Right kidney (tissue), 9 donors: Measurements from ENCODE around the gene APCDD1L.

Experiments used
- DNase-seq: peaks from one replicate; pipeline ENCODE4 v3.0.0-alpha.2; 2016
- long read RNA-seq, 8 donors: transcript quantifications; one replicate each; lab custom pipeline, GENCODE V29; 2026

Gene APCDD1L
- long read RNA-seq, donor 1, partial matches to known transcripts = 0 of 1 reads
- long read RNA-seq, donor 1, other reads (novel, unspliced or antisense) = 0 of 1 reads
- long read RNA-seq, donor 2 = 0 reads
- long read RNA-seq, donor 3, partial matches to known transcripts = 0 of 4 reads
- long read RNA-seq, donor 3, other reads (novel, unspliced or antisense) = 0 of 4 reads
- long read RNA-seq, donor 4, transcript APCDD1L-201 (4 exons, 3,426 nt) = major isoform, 7 of 7 reads
- long read RNA-seq, donor 4, partial matches to known transcripts = 0 of 7 reads
- long read RNA-seq, donor 4, other reads (novel, unspliced or antisense) = 0 of 7 reads
- long read RNA-seq, donor 5, partial matches to known transcripts = 0 of 4 reads
- long read RNA-seq, donor 5, other reads (novel, unspliced or antisense) = 0 of 4 reads
- long read RNA-seq, donor 6, partial matches to known transcripts = 0 of 4 reads
- long read RNA-seq, donor 6, other reads (novel, unspliced or antisense) = 0 of 4 reads
- long read RNA-seq, donor 7, transcript APCDD1L-201 (4 exons, 3,426 nt) = major isoform, 9 of 33 reads
- long read RNA-seq, donor 7, partial matches to known transcripts = 24 of 33 reads
- long read RNA-seq, donor 7, other reads (novel, unspliced or antisense) = 0 of 33 reads
- long read RNA-seq, donor 8, transcript APCDD1L-201 (4 exons, 3,426 nt) = major isoform, 6 of 6 reads
- long read RNA-seq, donor 8, partial matches to known transcripts = 0 of 6 reads
- long read RNA-seq, donor 8, other reads (novel, unspliced or antisense) = 0 of 6 reads

DNA sequence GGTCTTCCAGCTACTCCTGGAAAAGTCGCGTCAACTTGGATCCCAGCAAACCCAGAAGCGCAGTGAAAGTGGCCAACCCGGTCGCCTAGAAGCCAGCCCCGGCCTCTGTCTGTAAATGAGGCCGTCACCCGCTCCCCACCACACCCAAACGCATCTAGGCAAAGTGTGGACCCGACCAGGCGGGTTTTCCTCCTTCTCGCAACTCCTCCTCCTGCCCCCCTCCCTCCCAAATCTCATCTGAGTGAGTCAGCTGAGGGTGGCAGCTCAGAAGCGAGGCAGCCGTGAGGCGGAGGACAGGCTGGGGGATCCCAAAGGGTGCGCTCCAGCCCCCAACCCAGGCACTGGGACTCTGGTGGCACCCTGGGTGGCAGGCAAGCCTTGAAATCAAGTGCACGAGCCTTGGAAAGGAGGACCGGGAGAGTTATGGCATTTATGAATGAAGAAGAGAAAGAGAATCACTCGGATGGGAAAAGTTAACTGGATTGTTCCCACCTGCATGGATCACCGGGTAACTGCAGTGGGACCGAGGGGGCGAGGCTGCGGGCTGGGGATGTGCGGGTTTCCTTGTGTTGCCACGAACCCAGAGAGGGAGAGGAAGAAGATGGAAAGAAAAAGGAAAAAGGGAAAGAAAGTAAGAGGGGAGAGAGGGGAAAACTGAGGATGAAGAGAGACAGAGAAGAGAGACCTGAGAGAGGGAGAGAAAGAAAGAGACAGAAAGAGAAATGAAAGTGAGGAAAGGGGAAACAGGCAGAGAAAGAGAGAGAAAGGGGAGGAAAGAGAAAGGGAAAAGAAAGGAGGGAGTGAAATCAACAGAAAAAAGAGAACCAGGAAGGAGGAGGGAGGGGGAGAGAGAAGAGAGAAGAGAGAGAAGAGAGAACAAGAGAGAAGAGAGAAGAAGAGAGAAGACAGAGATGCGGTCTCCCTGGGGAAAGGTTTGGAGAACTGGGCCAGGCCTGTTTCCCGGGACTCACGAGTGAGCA lies at the start of gene APCDD1L:
TSS of gene APCDD1L (minus strand) at position 167 of the 980 bp plus-strand sequence. CDS start 692 bp downstream, outside the sequence.
- DNase-seq = peak; percentile 48

DNA sequence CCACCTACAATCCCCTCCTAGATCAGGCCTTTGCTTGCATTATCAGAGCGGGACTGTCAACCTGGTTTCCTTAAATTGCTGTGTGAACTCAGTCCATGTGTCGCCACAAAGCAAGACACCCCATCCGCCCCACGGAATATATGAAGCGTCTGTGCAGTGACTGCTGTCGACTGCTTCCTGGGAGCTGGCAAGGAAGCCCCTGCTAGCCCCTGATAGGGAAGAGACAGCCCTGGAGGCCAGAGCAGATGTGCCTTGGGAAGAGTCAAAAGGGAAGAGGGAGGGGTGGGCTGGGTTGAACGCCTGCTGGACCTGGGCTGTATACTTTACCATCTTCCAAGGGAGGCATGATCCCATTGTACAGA lies 44.1 kb upstream of the APCDD1L start:
- DNase-seq = no peak

DNA sequence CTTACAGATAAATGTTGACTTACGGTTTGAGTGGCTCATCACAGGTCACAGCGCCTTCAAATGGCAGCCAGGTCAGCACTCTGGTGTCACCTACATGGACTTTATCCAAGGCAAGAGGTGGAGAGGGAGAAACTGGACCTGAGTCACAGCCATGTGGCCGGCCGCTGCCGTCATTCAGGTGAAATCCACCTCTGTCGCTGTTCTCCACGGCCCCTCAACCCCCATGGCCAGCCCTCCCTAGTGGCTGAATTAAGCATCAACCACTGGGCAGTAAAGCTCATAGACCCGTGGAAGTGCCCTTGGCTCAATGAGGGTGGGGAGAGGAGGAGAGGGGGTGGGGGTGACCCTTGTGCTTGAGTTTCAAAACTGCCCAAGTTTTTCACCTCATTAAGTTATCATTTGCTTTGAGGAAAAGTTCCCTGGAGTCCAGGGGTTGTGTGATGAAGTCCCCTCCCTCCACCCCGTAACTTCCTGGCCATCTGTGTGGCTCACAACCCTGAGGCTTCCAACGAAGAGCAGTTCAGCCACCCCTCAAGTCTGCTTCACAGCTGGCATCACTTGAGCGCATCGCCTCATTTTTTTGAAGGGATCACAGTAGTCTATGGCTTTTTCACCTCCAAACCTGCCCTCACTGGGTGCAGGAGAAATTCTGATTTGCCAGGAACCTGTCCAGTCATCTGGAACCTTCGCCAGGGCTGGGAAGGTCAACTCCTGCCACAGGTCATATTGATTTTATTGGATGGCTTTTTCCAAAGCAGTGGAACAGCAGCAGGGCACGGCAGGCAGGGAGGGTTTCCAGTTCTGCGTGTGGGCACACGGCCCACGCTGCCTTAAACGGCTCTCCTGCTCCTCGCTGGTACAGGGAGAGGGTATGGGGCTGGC lies 43.5 kb upstream of the APCDD1L start:
- no peak for DNase-seq

DNA sequence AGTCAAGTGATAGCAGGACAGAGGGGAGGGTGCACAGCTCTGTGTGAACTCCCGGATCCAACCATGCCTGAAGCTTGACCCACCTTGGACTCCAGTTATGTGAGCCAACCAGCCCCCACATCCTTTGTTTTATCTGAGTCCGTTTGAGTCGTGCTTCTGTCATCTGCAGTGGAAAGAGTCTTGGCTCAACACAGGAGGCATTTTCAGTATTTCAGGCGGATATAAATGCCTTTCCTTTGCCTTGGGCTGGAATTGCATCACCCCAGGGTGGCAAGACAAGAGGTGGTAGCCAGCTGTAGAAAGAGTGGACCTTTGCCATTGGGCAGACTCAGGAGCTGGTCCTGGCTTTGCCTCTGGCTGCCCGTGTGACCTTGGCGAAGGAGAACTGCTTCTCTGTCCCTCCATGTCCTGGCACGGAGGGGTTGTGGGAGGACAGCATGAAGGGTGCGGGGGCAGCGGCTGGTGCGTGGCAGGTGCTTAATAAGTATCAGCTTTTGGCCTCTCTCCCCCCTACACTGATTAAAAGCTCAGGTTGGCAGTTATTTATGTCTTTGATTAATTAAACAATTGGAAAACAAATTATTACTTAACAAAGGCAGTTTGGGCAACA lies 42.6 kb upstream of the APCDD1L start:
- no peak for DNase-seq

DNA sequence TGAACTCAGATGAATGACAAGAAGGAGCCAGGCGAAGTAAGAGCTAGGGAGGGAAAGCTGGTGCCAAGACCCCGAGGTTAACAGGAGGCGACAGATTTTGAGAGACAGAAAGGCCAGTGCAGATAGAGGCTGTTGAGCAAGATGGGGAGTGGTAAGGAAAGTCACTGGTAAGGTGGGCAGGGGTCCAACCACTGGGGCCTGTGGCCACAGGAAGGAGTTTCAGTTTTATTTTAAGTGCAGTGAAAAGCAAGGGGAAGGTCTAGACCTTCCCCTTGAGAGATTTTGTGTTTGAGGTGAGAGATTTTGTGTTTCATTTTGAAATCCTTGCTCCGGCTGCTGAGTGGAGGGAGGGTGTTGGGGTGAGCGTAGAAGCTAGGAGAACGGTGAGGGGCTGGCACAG lies 41.8 kb upstream of the APCDD1L start:
- DNase-seq = no peak

DNA sequence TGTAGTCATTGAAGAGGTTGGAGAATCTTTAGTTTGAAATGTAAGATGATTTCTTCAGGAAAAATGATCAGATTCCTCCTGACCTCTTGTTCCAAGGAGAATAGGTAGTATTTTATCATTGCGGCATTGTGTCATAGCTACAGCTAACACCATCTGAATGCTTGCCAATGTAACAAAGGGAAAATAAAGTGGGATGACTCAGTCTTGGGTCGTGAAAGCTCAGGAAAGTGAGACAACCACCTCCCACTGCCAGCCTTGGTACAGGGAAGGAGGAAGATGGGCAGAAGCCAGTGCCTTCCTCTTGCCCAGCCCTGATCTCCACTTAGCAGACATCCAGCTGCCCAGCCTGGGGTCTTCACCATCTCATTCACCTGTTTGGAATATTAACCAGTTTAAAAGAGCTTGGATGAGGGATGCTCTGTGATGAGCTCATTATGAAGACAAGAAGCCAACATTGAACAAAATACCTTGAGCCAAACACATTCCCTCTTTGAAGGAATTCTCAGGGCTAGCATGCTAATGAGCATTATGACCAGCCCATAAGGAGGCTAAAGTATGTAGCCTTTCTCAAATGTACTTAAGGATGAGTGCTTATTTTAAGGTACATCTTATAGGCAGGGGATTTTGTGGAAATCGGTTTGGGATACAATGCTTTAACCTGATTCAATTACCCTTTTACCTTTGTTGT lies 40.0 kb upstream of the APCDD1L start:
- no peak for DNase-seq

DNA sequence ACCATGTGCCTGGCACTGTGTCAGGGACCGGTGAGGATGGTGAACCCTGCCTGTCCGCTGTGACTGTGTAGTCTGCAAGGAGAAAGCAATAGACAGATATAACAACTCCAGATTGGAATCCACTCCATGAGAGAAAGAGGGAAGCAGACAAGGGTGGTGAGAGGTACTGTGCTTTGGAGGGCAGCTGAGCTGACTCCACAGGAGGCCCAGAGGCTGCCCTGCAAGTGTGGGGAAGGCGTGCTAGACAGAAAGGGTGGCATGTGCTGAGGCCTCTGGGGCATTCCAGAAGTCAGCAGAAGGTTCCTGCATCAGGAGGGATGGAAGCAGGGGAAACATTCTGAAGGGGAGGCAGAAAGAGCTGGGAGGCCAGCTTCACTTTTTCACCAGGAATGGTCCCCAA lies 39.3 kb upstream of the APCDD1L start:
- no peak for DNase-seq

DNA sequence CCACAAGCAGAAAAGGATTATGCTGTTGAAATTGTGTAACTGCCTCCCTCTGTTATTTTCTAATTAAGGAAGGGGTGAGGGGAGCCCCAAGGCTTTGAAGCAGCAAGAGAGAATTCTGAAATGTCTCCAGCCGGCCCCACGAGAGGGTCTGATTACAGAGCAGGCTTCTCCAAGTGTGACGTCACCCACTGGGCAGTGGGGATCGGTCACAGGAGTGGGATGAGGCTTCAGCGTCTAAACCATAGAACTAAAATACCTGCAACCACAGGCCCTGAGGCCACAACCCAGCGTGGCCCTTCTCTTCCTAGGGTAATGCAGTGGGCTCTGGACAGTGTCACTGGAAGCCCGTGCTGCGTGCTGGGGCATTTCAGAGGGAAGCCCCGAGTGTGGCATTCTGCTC lies 38.6 kb upstream of the APCDD1L start:
- DNase-seq = no peak

DNA sequence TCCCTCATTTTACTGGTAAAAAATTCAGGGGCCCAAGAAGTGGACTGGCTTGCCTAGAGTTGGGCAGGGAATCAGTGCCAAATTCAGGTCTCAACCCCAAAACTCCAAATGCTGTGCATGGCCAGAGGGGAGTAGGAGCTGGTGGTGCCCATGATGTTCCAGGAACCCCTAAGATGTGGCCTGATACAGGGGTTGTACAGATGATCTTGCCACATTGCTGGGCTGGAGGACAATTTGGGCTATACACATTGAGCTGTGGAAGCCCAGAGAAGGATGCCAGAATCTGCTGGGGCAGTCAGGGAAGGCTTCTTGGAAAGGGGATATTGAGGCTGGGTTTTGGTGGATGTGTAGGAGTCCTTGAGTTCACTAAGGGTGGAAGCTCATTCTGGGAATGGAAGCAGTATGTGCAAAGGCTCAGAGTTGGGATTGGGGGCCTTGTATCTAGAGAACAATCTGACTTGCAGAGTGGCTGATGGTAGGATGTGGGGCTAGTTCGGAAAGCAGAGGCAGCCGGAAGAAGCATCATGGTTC lies 38.0 kb upstream of the APCDD1L start:
- no peak for DNase-seq

DNA sequence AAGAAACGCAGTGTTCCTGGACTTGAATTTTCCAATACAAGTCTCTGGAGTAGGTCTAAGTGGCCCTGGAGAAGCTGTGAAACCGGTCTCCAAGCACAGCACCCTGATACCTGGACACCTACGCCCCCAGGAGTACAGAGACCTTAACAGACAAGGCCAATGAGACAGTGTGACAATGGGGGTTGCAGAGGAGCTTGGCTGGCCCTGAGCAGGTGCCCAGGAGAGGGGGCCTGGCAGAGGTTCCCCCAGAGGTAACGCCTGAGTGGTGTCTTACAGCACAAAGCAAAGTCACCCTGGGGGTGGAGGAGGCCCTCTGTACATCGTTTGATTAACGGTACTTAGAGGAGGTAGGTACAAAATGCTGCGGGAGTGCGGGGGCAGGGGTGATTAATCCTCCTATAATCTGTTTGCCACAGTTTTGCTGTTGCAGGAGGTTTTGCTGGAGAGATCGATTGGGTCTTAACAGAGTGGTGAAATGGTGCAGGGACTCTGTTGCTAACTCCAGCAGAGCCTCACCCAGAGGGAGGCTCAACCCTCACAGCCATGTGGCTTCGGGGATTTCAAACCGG lies 37.3 kb upstream of the APCDD1L start:
- DNase-seq = no peak

DNA sequence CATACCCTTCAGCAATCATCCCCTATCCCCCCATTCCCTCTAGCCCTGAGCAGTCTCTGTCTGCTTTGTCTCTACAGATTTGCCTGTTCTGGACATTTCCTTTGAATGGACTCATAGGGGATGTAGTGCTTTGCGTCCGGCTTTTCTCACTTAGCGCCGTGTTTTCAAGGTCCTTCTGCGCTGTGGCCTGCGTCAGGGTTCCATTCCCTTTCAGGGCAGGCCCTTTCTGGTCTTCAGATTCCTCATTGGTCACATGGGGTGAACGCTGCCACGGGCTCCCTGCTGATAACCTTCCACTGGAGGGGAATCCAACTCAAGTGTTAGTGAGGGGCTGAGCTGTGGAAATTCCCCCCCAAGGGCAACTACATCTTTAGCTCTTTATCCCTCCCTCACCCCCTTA lies 36.4 kb upstream of the APCDD1L start:
- no peak for DNase-seq

DNA sequence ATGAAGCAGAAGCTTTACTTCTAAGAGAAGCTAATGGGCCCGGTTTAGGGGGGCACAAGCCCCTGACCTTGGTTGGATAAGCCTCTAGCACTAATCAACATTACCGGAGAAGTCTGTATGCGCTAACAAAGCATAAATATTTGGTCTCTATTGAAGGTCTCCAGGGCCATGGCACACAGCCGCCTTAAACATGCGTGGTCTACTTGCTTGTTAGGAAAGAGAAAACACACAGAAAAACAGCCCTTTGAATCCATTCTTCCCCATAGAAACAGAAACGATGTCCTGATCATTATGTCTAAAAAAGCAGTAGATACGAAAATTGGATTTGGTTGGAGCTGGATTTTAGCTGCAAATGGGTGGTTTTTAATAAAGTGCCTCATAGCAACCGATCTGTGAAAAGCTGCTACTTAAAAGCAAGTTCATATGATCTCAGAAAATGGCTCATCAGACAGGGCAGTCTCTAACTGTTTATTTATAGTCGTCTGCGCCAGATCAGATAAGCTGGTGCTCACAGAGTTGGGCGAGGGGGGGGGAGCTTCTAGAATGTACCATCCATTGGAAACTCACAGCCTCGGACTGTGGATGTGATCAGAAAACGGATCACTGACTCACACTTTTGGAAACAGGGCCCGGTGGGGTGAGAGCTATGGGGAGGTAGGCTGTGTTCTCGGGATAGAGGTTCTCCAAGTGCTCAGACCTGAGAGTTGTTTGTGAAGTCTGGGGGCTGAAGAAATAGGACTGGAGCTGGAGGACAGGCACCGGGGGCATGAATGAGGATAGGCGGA lies 35.3 kb upstream of the APCDD1L start:
- no peak for DNase-seq

DNA sequence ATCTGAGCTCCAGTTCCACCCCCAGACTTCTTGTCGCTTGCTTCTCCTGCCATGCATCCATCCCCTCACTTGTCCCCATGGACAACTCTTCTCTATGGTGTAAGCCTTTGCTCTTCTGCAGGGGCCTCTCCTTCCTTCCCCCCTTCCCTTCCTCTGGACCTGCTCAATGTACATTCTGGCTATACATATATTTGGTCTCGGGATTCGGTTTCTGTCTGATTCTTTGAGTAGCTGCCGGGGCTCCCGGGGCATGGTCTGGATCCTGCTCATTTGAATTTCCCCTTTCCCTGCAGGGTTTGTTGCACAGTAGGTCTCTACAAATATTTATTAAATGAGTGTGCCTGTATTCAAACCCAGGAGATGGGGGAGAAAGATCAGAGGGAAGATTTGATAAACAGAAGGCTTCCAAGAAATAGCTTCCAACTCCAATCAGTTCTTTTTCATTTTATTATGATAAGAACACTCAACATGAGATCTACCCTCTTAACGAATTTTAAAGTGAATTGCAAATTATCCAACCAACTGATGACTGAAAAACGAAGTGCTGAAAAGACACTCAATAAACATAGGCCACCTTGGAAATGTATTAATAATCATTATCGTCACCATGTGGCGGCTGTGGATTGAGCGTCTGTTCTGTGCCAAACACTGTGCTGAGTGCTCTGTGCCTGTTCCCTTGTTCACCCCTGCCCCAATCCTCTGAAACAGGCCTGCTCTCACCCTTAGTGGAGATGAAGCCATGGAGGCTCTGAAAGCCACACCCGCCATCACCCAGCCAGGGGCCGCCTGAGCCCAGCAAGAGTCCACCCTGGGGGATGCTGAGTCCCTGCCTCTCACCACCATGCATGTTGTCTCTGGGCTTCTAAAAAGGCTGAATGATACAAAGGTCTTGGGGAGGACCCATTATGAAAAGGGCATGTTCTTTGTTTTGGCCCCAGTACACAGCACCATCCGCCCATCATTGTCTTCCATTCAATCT lies 34.3 kb upstream of the APCDD1L start:
- DNase-seq = no peak

DNA sequence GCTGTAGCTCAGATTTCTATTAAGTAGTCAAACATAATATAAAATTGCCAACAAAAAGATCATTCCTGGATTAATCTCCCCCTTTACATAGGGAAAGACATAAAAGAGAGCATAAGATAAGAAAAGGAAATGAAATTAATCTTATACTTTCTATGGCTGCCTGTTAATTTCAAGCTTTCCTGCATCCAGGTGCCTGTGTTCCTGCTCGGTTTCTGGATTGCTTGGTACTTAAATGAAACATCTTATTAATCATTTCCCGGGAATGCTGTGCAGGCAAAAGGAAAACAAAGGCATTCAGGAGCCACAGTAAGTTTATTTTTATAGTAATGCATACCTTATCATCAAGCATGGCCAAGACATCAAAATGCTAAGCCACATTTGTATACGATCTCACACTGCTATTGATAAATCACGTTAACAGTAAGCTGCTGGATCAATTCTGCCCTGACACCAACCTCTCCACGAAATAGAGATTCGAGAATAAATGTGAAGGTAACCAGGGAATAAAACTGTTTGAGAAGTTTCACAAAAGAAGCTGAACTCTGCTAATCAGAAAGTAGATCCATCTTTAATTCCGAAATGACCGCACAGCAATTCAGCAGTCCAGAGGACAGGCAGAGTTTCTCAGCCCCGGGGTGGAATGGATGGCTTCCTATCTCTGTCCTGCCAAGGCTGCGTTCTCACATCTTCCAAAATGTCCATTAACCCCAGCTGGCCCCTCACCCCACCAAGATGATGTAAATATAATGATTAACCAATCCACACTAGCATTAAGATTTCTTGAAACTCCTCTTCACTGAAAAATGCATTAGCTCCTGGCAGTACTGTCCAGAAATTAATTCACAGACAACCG lies 32.6 kb upstream of the APCDD1L start:
- DNase-seq = no peak

DNA sequence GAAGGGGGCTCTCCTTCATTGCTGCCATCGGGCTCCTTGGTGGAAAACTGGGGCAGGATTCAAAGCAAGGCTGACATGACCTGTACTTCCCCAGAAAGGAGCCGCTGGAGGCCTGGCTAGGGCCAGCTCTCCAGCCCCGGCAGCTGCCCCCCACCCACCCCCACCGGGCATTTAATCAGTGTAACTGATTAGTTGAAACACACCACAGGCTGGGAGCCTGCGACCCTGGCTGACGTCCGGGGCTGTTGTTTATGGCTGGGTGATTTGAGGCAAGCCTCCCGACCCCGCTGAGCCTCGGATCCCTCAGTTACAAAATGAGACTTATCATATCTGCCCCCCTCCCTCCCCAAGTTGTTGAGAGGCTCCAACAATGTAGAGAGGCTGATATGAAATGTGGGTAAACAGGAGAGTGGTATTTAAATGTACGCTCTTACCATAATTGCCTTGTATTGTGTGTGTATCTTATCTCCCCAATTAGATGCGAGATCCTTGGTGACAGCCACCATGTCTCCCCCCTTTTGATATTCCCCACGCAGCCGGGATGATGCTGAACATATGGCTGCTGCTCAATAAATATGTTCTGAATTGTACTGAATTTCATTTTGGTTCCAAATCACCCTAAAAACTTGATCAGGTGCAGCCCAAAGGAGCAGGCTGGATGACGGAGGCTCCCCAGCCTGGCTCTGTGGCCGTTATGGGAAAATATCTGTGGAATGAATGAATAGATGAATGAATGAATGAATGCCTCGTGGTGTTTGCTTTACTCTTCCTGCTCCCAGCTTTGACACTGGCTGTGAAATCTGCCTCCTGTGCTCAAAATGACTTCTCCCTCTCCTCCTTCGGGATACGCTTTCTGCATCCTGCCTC lies 31.8 kb upstream of the APCDD1L start:
- peak; percentile 51 for DNase-seq

DNA sequence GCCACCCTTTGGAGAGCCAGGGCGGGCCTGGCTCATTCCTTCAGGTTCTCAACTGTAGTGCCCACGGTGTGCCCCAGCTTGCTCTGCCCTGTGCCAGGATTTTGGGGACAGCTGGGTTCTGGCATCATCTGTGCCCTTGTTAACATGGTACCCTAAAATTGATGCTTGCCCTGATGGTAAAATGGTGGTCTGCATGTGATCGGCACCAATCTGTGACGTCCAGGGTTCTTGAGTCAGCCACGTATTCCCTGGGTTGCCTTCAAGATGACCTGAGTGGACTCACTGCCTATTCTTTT lies 31.2 kb upstream of the APCDD1L start:
- DNase-seq = no peak
